T-helper 1 cell treated with Interleukin-12 subunit alpha and Interleukin-12 subunit beta and Interleukin-4 antibody, amounts not matched to agents 30 ng/mL and 1 ng/mL, for 36 hours (primary cell): ENCODE results near the gene DENND1C. TPM values are rescaled to one million over a fixed set of nuclear protein-coding genes. Genes with fewer than 3 reads are reported as not detected.

ENCODE experiments used
- intact Hi-C: fragments of 100-400 bp; cut with micrococcal nuclease; formaldehyde crosslinking; loops from one replicate; pipeline ENCODE4 v1.15.1; 2024
- total RNA-seq: library from RNA; stranded (reverse); gene quantifications from 2 replicates; pipeline ENCODE4 v1.2.3, GENCODE V29; 2022

DENND1C gene
- total RNA-seq = 110 and 116 TPM in 2 replicates

- intact Hi-C loops = loop anchor here (1.0 kb wide), 5 partner anchors 21 to 120 kb away; partner anchors contain the start of gene CLPP
Observed at GRCh38 chr19:6481541-6482342, at the start of gene DENND1C. Gene DENND1C, minus strand, starts transcription at chr19:6481787. Its CDS starts 92 bp downstream, at chr19:6481695.

- intact Hi-C loops = loop anchor here (2.0 to 5.0 kb wide), 3 partner anchors 14 to 332 kb away; partner anchors contain the start of gene SH2D3A
Observed at GRCh38 chr19:6530386-6531162, 49.0 kb upstream of the DENND1C start, which contains the start of gene TNFSF9. Gene TNFSF9, plus strand, starts transcription at chr19:6531026. Its CDS starts 11 bp downstream, at chr19:6531037.

GRCh38 chr19:6529937-6530385 lies 48.4 kb upstream of the DENND1C start:
- intact Hi-C loops = loop anchor here (2.0 to 5.0 kb wide), 3 partner anchors 13 to 332 kb away; partner anchors contain the start of gene SH2D3A

DNA sequence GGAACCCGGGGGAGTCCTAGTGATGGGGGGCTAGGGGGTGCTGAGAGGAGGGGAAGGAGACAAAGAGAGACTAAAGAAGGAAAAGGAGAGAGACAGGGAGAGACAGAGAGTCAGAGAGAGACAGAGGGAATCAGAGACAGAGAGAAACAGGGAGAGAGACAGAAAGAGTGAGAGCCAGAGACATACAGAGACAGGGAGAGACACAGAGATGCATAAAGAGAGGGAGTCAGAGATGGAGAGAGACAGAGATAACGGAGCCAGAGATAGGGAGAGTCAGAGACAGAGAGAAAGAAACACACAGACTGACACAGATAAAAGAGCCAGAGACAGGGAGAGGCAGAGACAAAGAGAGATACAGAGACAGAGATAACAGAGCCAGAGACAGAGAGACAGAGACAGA lies 47.8 kb upstream of the DENND1C start:
- intact Hi-C loops = no loop called here

DNA sequence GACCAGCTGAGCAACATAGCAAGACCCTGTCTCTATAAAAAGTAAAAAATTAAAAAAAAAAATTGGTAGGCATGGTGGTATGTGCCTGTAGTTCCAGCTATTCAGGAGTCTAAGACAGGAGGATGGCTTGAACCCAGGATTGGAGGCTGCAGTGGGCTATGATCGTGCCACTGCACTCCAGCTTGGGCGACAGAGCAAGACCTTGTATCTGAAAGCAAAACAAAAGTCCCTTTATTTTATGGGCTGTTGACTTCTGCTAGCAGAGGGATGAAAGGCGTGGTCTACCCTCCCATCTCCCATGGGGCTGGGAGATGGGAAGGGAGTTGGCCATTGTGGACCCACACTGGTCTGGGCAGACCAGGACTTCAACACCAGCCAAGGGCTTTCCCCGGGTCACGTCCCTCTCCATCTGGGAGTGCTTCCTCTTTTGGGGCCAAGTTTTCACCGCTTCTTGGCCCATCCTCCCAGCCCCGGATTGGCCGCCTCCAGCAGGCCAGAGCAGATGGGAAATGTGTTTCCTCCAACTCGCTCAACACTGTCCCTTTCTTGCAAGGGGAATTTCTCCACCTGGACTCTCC lies 47.0 kb upstream of the DENND1C start:
- intact Hi-C loops = no loop called here

GRCh38 chr19:6527893-6528543 lies 46.4 kb upstream of the DENND1C start:
- intact Hi-C loops = no loop called here

- intact Hi-C loops = no loop called here
Observed at GRCh38 chr19:6524311-6524710, 42.7 kb upstream of the DENND1C start.

DNA sequence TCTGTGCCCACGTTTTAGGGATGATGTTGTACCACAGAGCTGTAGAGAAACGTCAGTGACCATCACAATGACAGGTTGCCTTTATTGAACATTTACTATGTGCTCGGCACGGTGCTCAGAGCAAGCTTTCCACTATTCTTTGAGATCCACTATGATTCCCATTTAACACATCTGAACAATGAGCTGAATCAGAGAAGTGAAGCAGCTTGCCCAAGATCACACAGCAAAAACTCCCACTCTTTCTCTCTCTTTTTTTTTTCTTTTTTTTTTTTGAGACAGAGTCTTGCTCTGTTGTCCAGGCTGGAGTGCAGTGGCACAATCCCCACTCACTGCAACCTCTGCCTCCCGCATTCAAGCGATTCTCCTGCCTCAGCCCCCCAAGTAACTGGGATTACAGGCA lies 41.1 kb upstream of the DENND1C start:
- intact Hi-C loops = loop anchor here (2.0 kb wide), 1 partner anchor 104 kb away; no protein-coding TSS in a partner anchor

DNA sequence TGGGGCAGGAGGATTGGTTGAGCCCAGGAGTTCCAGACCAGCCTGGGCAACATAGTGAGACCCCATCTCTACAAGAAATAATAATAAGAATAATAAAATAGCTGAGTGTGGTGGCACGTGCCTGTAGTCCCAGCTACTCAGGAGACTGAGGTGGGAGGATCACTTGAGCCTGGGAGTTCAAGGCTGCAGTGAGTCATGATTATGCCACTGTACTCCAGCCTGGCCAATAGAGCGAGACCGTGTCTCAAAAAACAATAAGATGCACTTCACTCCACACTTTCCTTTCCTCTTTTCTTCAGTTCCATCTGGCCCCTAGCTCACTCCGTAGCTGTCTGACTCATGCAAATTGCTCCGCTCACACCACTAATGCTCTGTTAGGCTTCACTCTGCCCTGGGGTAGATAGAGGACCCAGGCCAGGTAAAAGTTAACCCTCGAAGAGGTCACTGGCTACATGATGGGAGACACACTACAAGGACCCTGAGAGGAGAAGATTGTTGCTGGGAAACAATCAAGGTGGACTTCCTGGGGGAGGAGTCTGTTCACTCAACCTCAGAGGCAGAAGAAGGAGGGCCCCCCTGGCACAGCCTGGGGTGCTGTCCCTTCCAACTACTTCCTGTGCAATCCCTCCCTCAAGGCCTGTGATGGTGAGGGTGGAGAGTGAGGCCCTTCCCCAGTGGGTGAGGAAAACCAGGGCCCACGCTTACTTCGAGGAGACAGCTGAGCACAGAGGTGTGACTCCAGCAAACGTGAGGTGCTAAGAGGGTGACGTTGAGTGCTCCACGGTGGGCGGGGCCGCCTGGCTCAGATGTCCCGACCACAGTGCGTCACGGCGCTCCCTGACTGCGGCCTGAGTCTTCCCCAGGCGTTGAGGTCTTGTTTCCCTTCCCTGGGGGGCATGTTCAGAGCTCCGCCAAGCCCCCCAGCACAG lies 40.4 kb upstream of the DENND1C start:
- intact Hi-C loops = loop anchor here (2.0 kb wide), 1 partner anchor 105 kb away; no protein-coding TSS in a partner anchor

- intact Hi-C loops = loop anchor here (5.0 to 10.0 kb wide), 2 partner anchors 198 to 394 kb away; no protein-coding TSS in a partner anchor
Observed at GRCh38 chr19:6519289-6519688, 37.7 kb upstream of the DENND1C start.

GRCh38 chr19:6518145-6518911 lies 36.7 kb upstream of the DENND1C start:
- intact Hi-C loops = loop anchor here (5.0 to 10.0 kb wide), 2 partner anchors 199 to 394 kb away; no protein-coding TSS in a partner anchor

DNA sequence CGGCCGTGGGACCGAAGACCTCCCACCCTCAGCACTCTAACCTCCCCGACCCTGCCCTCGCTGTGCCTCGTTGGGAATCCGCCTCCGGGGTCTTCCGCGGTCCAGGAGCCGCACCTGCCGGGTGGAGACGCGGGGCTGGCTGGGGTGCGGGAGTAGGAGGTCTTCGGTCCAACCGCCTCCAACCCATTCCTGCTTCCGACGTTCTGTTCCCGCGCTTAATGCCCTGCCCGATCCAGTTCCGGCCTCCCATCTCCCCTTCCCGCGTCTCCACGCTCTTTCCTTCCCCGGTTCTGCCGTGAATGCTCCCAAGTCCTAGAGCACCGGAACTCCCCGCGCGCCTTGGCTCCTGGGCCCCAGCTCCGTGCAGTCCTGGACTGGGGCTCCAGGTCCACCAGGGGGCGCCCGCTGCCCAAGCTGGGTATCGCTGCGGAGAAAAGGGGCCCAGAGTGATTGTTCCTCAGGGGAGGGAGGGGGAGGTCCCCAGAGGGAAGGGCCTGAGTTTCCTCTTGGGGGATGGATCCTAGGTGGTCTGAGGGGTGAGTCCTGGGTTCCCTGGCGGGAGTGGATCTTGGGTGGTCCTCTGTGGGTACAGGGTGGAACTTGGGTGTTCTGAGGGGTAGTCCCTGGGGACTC lies 35.2 kb upstream of the DENND1C start:
- intact Hi-C loops = loop anchor here (1.0 to 10.0 kb wide), 15 partner anchors 11 to 392 kb away; partner anchors contain the start of genes CD70, DENND1C, SH2D3A and TNFSF9

- intact Hi-C loops = loop anchor here (1.0 to 10.0 kb wide), 14 partner anchors 11 to 391 kb away; partner anchors contain the start of genes CD70, SH2D3A and TNFSF9
Observed at GRCh38 chr19:6516018-6516658, 34.6 kb upstream of the DENND1C start.

GRCh38 chr19:6514926-6515544 lies 33.4 kb upstream of the DENND1C start:
- intact Hi-C loops = loop anchor here (5.0 to 10.0 kb wide), 2 partner anchors 202 to 390 kb away; no protein-coding TSS in a partner anchor

- intact Hi-C loops = loop anchor here (10.0 kb wide), 1 partner anchor 389 kb away; no protein-coding TSS in a partner anchor
Observed at GRCh38 chr19:6514089-6514488, 32.5 kb upstream of the DENND1C start.

DNA sequence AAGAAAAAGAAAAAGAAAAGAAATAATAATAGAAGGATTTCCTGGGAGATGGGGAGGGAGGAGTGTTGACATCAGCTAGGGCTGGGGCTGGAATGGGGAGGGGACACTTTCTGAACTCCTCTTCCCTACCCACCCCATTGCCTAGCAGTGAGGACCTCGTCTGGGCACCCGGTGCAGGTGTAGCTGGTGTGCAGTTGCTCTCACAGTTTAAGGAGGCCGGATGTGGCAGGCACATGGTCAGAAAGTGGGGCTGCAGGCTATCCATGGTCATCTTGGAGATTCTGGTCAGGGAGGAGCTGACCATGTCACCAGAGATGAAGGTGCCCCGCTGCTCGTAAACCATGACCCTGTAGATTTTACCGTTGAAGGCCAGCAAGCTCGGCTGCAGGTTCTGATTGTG lies 29.0 kb upstream of the DENND1C start:
- intact Hi-C loops = loop anchor here (10.0 kb wide), 1 partner anchor 386 kb away; no protein-coding TSS in a partner anchor
